WERI-Rb-1 (cell line): Measurements from ENCODE around the gene A3GALT2.
"Not testable (repeated sequence)": the region's sequence is repeated elsewhere in the genome, so short reads cannot be mapped to it uniquely, and the experiment has no call there.

Experiments used
- DNase-seq: peaks from one replicate; pipeline ENCODE4 v3.0.0-alpha.2; 2020
- H3K27ac ChIP-seq: fragments of 250-450 bp; sonication (Bioruptor Pico); 2 replicates; pipeline ENCODE4 v1.5.1; 2020; ENCODE audit warnings: mild to moderate bottlenecking, moderate library complexity
- H3K27me3 ChIP-seq: fragments of 250-450 bp; sonication (Bioruptor Pico); 2 replicates; pipeline ENCODE4 v1.5.1; 2021; ENCODE audit warnings: mild to moderate bottlenecking, low read depth, moderate library complexity; ENCODE audit not compliant: insufficient read depth, severe bottlenecking
- H3K36me3 ChIP-seq: fragments of 250-450 bp; sonication (Bioruptor Pico); 2 replicates; pipeline ENCODE4 v1.5.1; 2020; ENCODE audit warnings: mild to moderate bottlenecking, moderate library complexity
- H3K4me3 ChIP-seq: 2 replicates; pipeline ENCODE4 v1.5.1; 2011; ENCODE audit warnings: low read depth, mild to moderate bottlenecking, control low read depth, low read length
- H3K9me3 ChIP-seq: fragments of 250-450 bp; sonication (Bioruptor Pico); 2 replicates; pipeline ENCODE4 v1.5.1; 2021; ENCODE audit warnings: mild to moderate bottlenecking, moderate library complexity; ENCODE audit not compliant: severe bottlenecking
- CTCF ChIP-seq: IDR thresholded peaks from 2 replicates; pipeline ENCODE4 v1.5.1; 2011; ENCODE audit warnings: low read depth, mild to moderate bottlenecking, control low read depth, inconsistent platforms, low read length

The A3GALT2 gene

GRCh38 chr1:33292726-33293340 lies 28.1 kb downstream of the A3GALT2 start:
- DNase-seq: no peak
- Histone ChIP-seq H3K9me3 (no peaks in the 10 kb centered on the region), H3K4me3 (no peak overlapping the region), H3K27me3 (no peaks in the 10 kb centered on the region), H3K27ac (no peak overlapping the region), H3K36me3 (peaks cover 46% of the 10 kb centered on the region)
- TF ChIP-seq CTCF: no peak

- H3K36me3 ChIP-seq: peaks cover 49% of the 10 kb centered on the region
- not testable (repeated sequence) for H3K4me3 ChIP-seq, H3K27ac ChIP-seq, H3K27me3 ChIP-seq, H3K9me3 ChIP-seq, DNase-seq
Observed at GRCh38 chr1:33290615-33291014, 30.3 kb downstream of the A3GALT2 start.

- H3K4me3 ChIP-seq: no peak overlapping the region
- peaks cover 52% of the 10 kb centered on the region for H3K36me3 ChIP-seq
- TF ChIP-seq CTCF: no peak
- no peak for DNase-seq
- H3K9me3 ChIP-seq: no peaks in the 10 kb centered on the region
- no peaks in the 10 kb centered on the region for H3K27me3 ChIP-seq
- no peak overlapping the region for H3K27ac ChIP-seq
Observed at GRCh38 chr1:33289858-33290154, 31.1 kb downstream of the A3GALT2 start.

- Histone ChIP-seq H3K36me3 (peaks cover 55% of the 10 kb centered on the region), H3K9me3 (no peaks in the 10 kb centered on the region), H3K27ac (no peak overlapping the region), H3K4me3 (no peak overlapping the region), H3K27me3 (no peaks in the 10 kb centered on the region)
- TF ChIP-seq CTCF: no peak
- no peak for DNase-seq
Observed at GRCh38 chr1:33288976-33289857, 31.7 kb downstream of the A3GALT2 start.

- TF ChIP-seq CTCF: no peak
Observed at GRCh38 chr1:33287317-33287716, 33.6 kb downstream of the A3GALT2 start.

GRCh38 chr1:33286451-33287185 lies 34.3 kb downstream of the A3GALT2 start:
- H3K36me3 ChIP-seq: peaks cover 64% of the 10 kb centered on the region
- H3K27me3 ChIP-seq: no peaks in the 10 kb centered on the region
- H3K9me3 ChIP-seq: no peaks in the 10 kb centered on the region

More at GRCh38 chr1:33287317-33287716, 33.6 kb downstream of the A3GALT2 start:
- Histone ChIP-seq H3K27me3 (no peaks in the 10 kb centered on the region), H3K36me3 (peaks cover 57% of the 10 kb centered on the region), H3K4me3 (no peak overlapping the region), H3K9me3 (no peaks in the 10 kb centered on the region), H3K27ac (no peak overlapping the region)
- DNase-seq: no peak

More at GRCh38 chr1:33286451-33287185, 34.3 kb downstream of the A3GALT2 start:
- no peak for TF ChIP-seq CTCF
- DNase-seq: no peak
- Histone ChIP-seq H3K27ac (no peak overlapping the region), H3K4me3 (no peak overlapping the region)
